Body of pancreas (tissue), 4 donors: ENCODE measurements around the gene BCR.

ENCODE experiments used
- CTCF ChIP-seq, 7 experiments: fragments of 450-650 bp in 4 of 7; fragments of 200-600 bp in 3 of 7; sonication (generic) in 3 of 7; IDR thresholded peaks; one replicate each; pipeline ENCODE4 v1.5.1; 2016 to 2019; ENCODE audit warnings: antibody characterized with exemption in 7 of 7
- POLR2A ChIP-seq, 3 donors: fragments of 450-650 bp; IDR thresholded peaks; one replicate each; pipeline ENCODE4 v1.6.1; 2016; ENCODE audit warnings: antibody characterized with exemption in 3 of 3, mild to moderate bottlenecking in 2 of 3

- TF ChIP-seq CTCF (IDR thresholded peaks at IDR 0.05) = no peak
- TF ChIP-seq POLR2A (IDR thresholded peaks at IDR 0.05) = no peak
Measured at GRCh38 chr22:23212061-23213021, 32.0 kb downstream of the BCR start.
